ENCODE measurements around the gene ZNF740.
A peak's percentile ranks its signal among the peaks of the same experiment; 100 is the strongest.
"Not testable (repeated sequence)": the region's sequence is repeated elsewhere in the genome, so short reads cannot be mapped to it uniquely, and the experiment has no call there.

The ZNF740 gene

GRCh38 chr12:53198486-53199110 lies 18.1 kb downstream of the ZNF740 start:
- in situ Hi-C loops (cut with MboI; ENCODE audit: low sequenced_read_pairs, unreplicated experiment) = no loop called here
- DNase-seq (ENCODE audit: low spot score) = no peak
- TF ChIP-seq CTCF (IDR thresholded peaks at IDR 0.05; ENCODE audit: borderline replicate concordance, control extremely low read depth, extremely low read depth, insufficient read depth, missing control alignments) = no peak

GRCh38 chr12:53199700-53200099 lies 19.2 kb downstream of the ZNF740 start:
- no peak for TF ChIP-seq CTCF (IDR thresholded peaks at IDR 0.05; ENCODE audit: borderline replicate concordance, control extremely low read depth, extremely low read depth, insufficient read depth, missing control alignments)
- in situ Hi-C loops (cut with MboI; ENCODE audit: low sequenced_read_pairs, unreplicated experiment) = no loop called here

GRCh38 chr12:53200107-53200457 lies 19.6 kb downstream of the ZNF740 start:
- no peak for TF ChIP-seq CTCF (IDR thresholded peaks at IDR 0.05; ENCODE audit: borderline replicate concordance, control extremely low read depth, extremely low read depth, insufficient read depth, missing control alignments)
- DNase-seq (ENCODE audit: low spot score) = no peak
- in situ Hi-C loops (cut with MboI; ENCODE audit: low sequenced_read_pairs, unreplicated experiment) = no loop called here

More at GRCh38 chr12:53199700-53200099, 19.2 kb downstream of the ZNF740 start:
- DNase-seq (ENCODE audit: low spot score) = no peak

- in situ Hi-C loops (cut with MboI; ENCODE audit: low sequenced_read_pairs, unreplicated experiment) = no loop called here
- TF ChIP-seq CTCF (IDR thresholded peaks at IDR 0.05; ENCODE audit: borderline replicate concordance, control extremely low read depth, extremely low read depth, insufficient read depth, missing control alignments) = no peak
- peak; percentile 60 for DNase-seq (ENCODE audit: low spot score)
Observed at GRCh38 chr12:53200458-53201176, 20.1 kb downstream of the ZNF740 start.

- TF ChIP-seq CTCF (IDR thresholded peaks at IDR 0.05; ENCODE audit: borderline replicate concordance, control extremely low read depth, extremely low read depth, insufficient read depth, missing control alignments) = no peak
- DNase-seq (ENCODE audit: low spot score) = no peak
- in situ Hi-C loops (cut with MboI; ENCODE audit: low sequenced_read_pairs, unreplicated experiment) = no loop called here
Observed at GRCh38 chr12:53201177-53201541, 20.6 kb downstream of the ZNF740 start.

- no peak for DNase-seq (ENCODE audit: low spot score)
- TF ChIP-seq CTCF (IDR thresholded peaks at IDR 0.05; ENCODE audit: borderline replicate concordance, control extremely low read depth, extremely low read depth, insufficient read depth, missing control alignments) = no peak
- in situ Hi-C loops (cut with MboI; ENCODE audit: low sequenced_read_pairs, unreplicated experiment) = no loop called here
Observed at GRCh38 chr12:53201639-53202038, 21.1 kb downstream of the ZNF740 start.

GRCh38 chr12:53202316-53202715 lies 21.8 kb downstream of the ZNF740 start:
- in situ Hi-C loops (cut with MboI; ENCODE audit: low sequenced_read_pairs, unreplicated experiment); DNase-seq (ENCODE audit: low spot score): not testable (repeated sequence)

Measured in GM13976 (cell line).